GM19043 (cell line): Measurements from ENCODE around the gene TRIO.
A peak's percentile ranks its signal among the peaks of the same experiment; 100 is the strongest.

Source experiments
- ATAC-seq: cut with Tn5 transposase; IDR thresholded peaks from one replicate; pipeline ENCODE4 v1.9.1; 2021; ENCODE audit warnings: low read depth; ENCODE audit not compliant: unreplicated experiment

TRIO gene

GRCh38 chr5:14202462-14202861 is 59.3 kb downstream of the TRIO start:
- ATAC-seq: no peak

DNA sequence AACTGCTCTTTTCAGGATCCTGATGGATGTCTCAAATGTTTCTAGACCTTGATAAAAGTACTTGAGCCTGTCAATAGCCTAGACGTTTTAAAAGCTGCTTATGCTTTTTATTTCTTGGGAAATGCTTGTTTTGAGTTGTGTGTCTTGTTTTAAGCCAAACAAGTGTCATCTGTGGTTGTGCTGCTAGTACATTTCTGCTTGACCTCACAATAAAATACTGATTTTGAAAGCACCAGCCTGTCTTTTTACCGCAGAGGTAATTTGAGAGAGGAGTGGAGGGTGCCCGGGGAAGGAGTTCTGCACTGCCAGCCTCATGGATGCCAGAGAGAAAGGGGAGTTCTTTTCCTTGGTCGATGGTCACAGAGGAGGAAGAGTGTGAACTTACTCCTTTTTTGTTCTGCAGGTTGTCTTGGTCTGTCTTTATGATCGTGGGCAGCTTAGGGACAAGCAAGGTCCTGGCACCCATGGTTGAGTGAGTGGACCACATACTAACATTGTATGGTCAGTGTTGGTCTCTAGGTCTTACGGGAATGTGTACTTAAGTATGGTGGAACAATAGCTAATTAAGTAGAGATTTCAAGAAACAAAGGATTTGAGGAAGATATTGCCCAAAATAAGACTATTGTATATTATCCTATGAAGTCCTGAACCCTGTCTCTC is 61.0 kb downstream of the TRIO start:
- no peak for ATAC-seq

- ATAC-seq: no peak
These were observed 61.7 kb downstream of the TRIO start for GRCh38 chr5:14204785-14205321.

DNA sequence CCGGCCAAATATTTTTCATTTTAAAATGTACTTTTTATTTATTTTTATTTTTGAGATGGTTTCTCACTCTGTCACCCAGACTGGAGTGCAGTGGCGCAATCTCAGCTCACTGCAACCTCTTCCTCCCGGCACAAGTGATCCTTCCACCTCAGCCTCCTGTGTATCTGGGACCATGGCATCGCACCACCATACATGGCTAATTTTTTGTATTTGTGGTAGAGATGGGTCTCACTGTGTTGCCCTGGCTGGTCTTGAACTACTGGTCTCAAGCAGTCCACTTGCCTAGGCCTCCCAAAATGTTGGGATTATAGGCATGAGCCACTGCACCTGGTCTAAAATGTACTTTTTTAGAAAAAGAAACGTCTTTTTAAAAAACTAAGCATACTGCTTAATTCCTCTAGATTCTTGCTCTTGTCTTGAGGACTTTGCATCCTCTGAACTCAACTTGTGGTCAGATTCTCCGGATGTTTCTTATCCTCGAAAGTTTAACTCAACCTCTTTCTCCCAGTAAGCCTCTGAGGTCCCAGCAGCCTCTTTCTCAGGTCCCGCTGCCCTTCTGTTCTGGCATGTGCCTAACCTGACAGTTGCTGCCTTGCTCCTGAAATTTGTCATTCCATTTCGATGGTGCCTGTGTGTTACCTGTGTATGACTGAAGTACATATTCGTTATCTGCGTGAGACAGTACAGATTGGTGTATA is 63.0 kb downstream of the TRIO start:
- ATAC-seq: no peak

DNA sequence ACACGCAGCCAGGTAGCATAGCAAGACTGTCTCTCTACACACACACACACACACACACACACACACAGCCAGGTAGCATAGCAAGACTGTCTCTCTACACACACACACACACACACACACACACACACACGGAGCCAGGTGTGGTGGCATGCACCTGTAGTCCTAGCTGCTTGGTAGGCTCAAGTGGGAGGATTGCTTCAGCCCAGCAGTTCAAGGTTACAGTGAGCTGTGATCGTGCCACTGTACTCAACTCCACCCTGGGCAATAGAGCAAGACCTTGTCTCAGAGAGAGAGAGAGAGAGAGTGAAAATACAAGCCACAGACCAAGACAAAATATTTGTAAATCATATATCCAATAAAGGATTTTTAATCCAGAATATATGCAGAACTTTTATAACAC is 64.3 kb downstream of the TRIO start:
- peak; percentile 30 for ATAC-seq

GRCh38 chr5:14208071-14209021 is 65.2 kb downstream of the TRIO start:
- peak; percentile 50 for ATAC-seq

DNA sequence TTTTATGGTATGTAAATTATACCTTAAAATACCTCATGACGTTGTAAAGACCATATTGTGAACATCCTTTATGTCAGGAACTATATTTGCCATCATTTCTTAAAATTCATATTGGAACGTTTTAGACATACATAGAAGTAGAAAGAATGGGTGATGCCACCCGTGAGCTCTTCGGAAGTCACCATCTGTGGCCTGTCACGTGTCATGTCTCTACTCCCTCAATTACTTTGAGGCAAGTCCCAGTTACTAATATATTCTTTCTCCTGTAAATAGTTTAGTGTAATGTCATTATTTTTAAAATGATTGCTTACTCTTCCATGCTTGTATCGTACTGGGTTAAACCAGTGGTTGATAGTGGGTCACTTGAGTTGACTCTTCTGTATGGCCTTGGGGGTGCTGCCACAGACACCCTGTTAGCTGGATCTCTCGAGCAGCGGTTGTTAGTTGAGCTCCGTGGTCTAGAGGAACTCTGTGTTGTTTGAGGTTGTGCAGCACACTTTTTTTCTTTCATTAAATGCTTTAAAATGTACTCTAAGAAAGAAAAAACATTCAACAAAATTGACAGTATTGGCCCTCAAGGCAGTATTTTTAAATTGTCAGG is 66.2 kb downstream of the TRIO start:
- ATAC-seq: no peak

DNA sequence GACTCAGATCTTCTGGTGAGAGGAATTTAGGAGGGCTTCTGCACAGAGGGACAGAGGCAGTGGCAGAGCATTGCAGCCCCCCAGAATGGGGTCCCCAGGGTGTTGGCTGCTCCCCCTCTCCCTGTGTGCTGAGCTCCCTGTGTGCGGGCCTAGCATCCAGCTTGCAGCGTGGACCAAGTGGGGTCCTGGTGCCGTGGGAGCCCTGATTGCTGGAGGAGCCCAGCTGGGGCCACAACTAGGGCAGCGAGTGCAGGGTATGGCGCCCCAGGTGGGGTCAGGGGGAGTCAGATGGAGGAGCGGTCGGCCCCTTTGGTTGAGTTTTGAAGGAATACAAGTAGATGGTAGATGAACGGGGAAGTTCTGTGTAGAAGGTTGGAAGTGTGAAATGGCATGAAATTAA is 66.7 kb downstream of the TRIO start:
- ATAC-seq: no peak

GRCh38 chr5:14210729-14211128 is 67.6 kb downstream of the TRIO start:
- ATAC-seq: no peak

DNA sequence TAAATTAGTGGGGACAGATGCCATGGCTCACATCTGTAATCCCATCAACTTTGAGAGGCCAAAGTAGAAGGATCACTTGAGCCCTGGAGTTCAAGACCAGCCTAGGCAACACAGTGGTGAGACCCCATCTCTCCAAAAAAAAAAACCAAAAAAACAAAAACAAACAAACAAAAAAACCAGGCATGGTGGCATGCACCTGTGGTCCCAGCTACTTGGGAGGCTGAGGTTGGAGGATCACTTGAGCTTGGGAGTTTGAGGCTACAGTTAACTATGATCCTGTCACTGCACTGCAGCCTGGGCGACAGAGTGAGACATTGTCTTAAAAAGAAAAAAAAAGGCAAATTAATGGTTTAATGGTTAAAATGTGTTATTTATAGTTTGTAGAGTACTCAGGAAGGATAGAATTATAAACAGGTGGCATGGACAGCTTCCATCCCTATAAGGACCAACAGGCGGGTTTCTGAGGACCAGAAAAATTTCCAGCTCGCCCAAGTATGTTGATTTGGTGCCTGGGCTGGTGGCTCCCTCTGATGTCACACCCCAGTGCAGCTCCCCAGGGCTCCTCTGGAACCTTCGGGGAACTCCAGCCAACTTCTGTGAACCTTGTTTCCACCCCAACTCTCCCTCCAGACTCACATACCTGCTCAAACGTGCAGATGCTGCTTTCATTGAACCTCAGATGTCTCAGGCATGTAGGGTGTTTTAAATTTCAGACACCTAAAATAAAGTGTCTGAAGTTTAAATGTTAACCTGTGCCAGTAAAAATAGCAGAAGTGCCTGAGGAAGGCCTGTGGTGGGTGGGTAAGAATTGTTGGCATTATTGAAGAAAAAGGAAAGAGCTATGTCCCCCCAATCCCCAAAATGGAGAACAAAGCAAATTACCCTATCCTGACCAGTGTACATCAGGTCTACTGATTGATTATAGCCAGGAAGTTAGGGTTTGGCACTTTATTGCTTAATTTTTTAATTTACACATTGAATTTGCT is 69.0 kb downstream of the TRIO start:
- ATAC-seq: peak; percentile 26

DNA sequence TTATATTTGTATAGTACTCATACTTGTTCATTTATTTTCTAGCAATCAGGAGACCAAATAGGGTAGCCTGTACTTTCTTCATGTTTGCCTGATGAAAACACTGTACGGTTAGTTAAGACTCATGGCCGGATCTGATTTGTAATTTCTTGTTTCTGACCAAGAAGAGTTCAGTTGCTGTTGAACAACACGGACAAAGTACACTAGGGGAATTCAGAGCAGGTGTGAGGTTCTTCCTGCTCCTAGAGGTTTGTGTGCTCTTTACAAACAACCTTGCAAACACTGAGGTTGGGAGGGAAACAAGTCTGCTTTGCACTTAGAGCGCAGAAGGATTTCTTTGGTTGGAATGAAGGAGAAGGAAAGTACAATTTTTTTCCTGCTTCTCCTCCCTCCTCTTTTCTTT is 69.7 kb downstream of the TRIO start:
- peak; percentile 34 for ATAC-seq

DNA sequence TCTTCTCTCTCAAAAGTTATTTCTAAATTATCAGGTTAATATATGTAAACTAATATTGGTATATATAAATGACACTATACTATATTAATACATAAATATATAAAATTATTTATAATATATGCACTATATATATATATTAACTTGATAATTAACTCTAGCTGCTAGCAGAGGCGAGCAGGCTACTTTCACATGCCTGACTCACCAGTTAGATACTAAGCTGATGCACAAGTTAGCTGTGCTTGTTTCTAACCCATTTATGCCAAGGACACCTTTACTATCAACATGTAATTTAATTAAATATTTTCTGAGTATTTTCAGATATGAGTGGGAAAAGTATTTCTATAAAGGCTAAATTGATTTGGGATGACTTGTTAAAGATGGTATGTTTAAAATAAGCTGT is 70.1 kb downstream of the TRIO start:
- no peak for ATAC-seq

DNA sequence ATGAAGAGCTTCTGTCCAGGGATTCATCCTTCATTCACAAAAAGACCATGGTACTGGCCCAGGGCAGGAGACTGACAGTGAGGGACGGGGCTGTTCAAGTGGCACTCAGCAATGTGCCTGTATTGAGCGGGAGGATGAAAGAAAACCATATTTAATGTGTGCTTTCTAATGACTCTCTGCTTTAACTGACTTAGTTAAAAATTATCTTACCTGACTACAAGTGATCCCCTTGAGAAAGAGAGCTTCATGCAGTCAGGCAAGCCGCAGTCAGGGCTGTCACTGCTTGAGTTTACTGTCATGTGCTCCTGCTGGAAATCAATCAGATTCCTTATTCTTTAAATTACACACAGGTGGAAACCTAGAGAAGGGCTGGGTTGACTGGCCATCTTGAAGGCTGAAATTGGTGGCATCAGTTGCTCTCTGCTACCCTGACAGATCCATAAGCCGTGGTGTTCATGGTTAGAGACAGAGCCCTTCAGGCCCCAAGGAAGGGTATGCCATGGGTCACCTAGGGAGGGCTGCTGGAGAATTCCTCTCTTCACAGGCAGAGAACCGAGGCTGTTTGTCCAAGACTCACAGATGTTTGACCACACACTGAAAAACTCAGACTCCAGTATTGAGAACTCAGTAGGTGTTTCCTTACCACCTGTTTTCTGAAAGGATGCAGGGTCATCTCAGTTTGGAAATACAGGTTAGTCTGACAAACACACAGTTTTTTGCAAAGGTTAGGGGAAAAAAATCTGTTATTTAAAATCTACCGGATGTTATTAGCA is 70.9 kb downstream of the TRIO start:
- peak; percentile 39 for ATAC-seq

DNA sequence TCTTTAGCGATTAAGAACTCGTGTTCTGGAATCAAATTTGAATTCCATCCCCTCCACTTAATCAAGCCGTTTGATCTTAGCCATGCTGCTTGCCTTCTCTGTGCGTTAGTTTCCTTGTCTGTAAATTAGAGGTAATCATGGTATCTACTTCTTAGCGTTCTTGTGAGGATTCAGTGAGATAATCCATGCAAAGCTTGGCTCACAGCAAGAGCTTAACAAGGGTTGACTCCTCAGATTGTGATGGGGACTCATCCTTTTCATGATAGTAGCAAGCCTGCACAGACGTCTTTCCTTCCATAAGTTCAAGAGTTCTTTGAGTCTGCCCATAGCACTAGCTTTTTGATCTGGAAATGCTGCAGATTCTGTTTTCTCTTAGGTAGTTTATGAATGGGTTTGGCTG is 72.8 kb downstream of the TRIO start:
- ATAC-seq: no peak

DNA sequence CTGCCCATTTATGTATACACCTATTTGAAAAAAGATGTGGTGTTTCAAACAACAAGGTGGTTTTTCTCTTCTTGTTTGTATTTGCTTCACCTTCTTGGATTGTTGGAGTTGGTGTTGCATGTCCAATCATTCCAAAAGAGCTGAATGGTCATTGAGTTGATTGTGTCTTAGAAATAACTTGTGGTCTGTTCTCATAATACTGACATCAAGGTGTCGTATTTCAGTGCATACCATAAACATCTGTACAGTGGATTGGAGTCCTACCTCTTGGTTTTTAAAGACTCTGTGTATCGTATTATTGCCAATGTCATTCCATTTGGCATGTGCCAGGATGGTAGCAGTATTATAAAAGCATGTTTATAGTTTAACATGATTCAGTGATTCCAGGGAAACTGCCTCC is 73.2 kb downstream of the TRIO start:
- ATAC-seq: no peak

DNA sequence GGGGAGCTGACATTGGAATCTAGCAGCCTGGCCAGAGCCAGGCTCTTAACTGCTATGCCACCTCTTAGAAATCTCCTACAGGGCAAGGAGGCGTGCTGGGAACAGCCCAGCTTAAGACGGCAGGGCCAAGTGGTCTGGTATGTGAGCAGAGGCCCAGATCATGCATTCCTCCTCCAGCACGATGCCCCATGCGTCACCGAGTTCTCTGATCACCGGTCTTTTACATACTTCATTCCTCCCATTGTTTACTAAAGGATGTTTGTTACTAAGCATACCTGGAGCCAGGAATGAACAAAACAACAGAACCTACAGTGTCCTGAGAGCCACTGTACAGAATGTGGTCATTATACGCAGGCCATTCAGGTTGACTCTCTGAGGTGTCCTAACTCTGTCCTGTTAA is 73.8 kb downstream of the TRIO start:
- ATAC-seq: no peak

- ATAC-seq: no peak
These were observed 74.4 kb downstream of the TRIO start for GRCh38 chr5:14217587-14217986.

DNA sequence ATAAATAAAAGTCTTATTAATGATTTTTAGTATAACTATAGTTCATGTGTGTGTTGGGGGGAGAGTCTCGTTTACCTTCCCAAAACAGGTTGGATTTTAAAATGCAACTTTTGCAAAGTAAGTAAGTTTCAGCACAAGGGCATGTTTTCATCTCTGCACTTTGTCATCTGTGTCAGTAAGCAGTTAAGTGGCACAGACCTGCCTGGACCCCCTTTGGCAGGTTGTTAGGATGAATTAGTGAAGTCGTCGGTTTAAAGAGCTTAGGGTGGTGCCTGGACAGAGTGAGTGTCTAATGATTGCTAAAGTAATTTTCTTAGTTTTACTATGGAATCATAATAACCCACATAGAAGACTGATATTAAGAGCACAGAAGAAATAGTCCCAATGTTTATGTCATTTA is 74.9 kb downstream of the TRIO start:
- no peak for ATAC-seq

GRCh38 chr5:14218480-14218879 is 75.3 kb downstream of the TRIO start:
- ATAC-seq: no peak
